Esophagus squamous epithelium (tissue), 4 donors: ENCODE data around the gene KIF13A.

ENCODE experiments used
- POLR2A ChIP-seq, 4 donors: fragments of 450-650 bp; IDR thresholded peaks; one replicate each; pipeline ENCODE4 v1.6.1; 2017; ENCODE audit warnings: antibody characterized with exemption in 4 of 4, mild to moderate bottlenecking in 4 of 4, moderate library complexity in 3 of 4
- TF ChIP-seq, protein P1 (sequence below), 6 experiments: fragments of 450-650 bp in 4 of 6; fragments of 200-600 bp in 2 of 6; sonication (generic) in 2 of 6; IDR thresholded peaks; one replicate each; pipeline ENCODE4 v1.5.1; 2016 to 2019; ENCODE audit warnings: antibody characterized with exemption in 6 of 6, mild to moderate bottlenecking in 4 of 6, moderate library complexity in 4 of 6

GRCh38 chr6:17869010-17869752, 118.3 kb downstream of the KIF13A start:
- no peak for TF ChIP-seq POLR2A (IDR thresholded peaks at IDR 0.05)
- TF ChIP-seq, protein P1, sequence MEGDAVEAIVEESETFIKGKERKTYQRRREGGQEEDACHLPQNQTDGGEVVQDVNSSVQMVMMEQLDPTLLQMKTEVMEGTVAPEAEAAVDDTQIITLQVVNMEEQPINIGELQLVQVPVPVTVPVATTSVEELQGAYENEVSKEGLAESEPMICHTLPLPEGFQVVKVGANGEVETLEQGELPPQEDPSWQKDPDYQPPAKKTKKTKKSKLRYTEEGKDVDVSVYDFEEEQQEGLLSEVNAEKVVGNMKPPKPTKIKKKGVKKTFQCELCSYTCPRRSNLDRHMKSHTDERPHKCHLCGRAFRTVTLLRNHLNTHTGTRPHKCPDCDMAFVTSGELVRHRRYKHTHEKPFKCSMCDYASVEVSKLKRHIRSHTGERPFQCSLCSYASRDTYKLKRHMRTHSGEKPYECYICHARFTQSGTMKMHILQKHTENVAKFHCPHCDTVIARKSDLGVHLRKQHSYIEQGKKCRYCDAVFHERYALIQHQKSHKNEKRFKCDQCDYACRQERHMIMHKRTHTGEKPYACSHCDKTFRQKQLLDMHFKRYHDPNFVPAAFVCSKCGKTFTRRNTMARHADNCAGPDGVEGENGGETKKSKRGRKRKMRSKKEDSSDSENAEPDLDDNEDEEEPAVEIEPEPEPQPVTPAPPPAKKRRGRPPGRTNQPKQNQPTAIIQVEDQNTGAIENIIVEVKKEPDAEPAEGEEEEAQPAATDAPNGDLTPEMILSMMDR (IDR thresholded peaks at IDR 0.05), result no peak
